ENCODE data around the gene GBP6. TPM values are rescaled to one million over a fixed set of nuclear protein-coding genes. Genes with fewer than 3 reads are reported as not detected.
"Not testable (repeated sequence)": the region's sequence is repeated elsewhere in the genome, so short reads cannot be mapped to it uniquely, and the experiment has no call there.

GBP6 gene
- total RNA-seq, 2 donors from 2014 or later = not detected

DNA sequence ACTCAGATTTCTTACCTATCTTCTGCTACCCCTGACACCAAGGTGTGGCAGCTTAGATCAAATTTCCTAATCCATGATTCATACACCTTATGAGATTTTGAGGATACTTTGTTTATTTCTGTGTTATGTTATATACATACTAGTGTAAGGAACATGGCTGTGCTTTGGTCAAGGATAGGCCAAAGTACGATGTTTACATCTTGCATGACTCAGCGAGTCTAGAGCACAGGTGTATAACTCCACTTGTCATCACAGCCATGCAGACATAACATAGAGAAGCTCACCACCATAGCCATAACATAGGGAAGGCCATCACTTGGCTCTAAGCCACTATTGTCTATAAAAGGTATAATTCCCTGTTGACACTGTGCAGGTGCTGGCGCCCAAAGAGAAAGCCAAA is 61.2 kb downstream of the GBP6 start:
- H3K27ac ChIP-seq = no peak overlapping the region
- DNase-seq (ENCODE audit: low spot score) = no peak
- TF ChIP-seq POLR2A (IDR thresholded peaks at IDR 0.05) (no peak), POLR2AphosphoS5 (IDR thresholded peaks at IDR 0.05) (no peak)
- TF ChIP-seq, protein P1, sequence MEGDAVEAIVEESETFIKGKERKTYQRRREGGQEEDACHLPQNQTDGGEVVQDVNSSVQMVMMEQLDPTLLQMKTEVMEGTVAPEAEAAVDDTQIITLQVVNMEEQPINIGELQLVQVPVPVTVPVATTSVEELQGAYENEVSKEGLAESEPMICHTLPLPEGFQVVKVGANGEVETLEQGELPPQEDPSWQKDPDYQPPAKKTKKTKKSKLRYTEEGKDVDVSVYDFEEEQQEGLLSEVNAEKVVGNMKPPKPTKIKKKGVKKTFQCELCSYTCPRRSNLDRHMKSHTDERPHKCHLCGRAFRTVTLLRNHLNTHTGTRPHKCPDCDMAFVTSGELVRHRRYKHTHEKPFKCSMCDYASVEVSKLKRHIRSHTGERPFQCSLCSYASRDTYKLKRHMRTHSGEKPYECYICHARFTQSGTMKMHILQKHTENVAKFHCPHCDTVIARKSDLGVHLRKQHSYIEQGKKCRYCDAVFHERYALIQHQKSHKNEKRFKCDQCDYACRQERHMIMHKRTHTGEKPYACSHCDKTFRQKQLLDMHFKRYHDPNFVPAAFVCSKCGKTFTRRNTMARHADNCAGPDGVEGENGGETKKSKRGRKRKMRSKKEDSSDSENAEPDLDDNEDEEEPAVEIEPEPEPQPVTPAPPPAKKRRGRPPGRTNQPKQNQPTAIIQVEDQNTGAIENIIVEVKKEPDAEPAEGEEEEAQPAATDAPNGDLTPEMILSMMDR (IDR thresholded peaks at IDR 0.05) = no peak
- no peaks in the 10 kb centered on the region for H3K36me3 ChIP-seq
- H3K9me3 ChIP-seq = no peaks in the 10 kb centered on the region
- H3K4me3 ChIP-seq = no peak overlapping the region
- H3K4me1 ChIP-seq (replicated peaks) = no peaks in the 10 kb centered on the region
- no peaks in the 10 kb centered on the region for H3K27me3 ChIP-seq (replicated peaks; ENCODE audit: insufficient read depth)
- WGBS = 83% methylated on average over 3 of the region's 3 CpGs
- intact Hi-C loops (cut with DNase I) = no loop called here

DNA sequence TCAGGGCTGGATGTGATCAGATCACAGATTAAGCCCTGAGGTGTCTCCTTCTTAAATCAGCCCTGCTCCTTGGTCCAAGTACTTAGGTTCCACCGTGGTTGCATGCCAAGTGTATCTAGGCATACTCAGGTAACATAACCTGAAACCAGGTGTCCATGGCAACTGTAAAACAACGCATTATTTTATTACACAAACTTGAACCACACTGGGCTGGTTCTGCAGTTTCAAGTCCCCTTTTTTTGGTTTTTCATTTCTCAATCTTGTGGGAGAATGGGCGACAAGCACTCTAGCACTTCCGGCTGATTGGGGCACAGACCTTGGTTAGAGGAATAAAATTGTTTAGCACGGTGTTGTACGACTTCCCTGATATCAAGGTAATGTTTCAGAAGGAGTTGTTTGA is 65.2 kb downstream of the GBP6 start:
- intact Hi-C loops (cut with DNase I) = no loop called here
- H3K4me3 ChIP-seq = no peak overlapping the region
- H3K27me3 ChIP-seq (replicated peaks; ENCODE audit: insufficient read depth) = no peaks in the 10 kb centered on the region
- TF ChIP-seq, protein P1 (IDR thresholded peaks at IDR 0.05) = no peak
- TF ChIP-seq POLR2A (IDR thresholded peaks at IDR 0.05) (no peak), POLR2AphosphoS5 (IDR thresholded peaks at IDR 0.05) (no peak)
- H3K4me1 ChIP-seq (replicated peaks) = no peaks in the 10 kb centered on the region
- H3K27ac ChIP-seq = no peak overlapping the region
- DNase-seq (ENCODE audit: low spot score) = no peak
- no peaks in the 10 kb centered on the region for H3K9me3 ChIP-seq
- no peaks in the 10 kb centered on the region for H3K36me3 ChIP-seq
- 56% methylated on average over 6 of the region's 6 CpGs for WGBS

DNA sequence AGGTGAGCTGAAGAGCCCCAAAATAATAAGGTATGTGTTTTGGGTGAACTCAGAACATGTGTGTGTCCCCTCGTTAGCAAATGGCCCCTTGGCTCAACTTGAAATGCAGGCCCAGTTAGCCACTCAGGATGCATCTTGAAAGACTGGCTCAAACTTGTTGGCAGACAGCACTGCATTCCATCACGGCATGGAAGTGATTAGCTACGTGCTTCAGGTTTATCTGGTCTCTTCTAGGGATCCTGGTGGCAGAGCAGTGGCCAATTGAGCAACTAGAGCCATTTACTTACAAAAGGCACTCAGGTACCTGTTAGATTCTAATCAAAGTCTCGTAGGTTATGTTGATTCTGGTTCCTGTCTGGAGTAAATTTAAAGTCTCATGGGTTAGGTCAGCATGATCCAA is 65.8 kb downstream of the GBP6 start:
- WGBS = 77% methylated on average over 2 of the region's 4 CpGs
- H3K4me3 ChIP-seq; DNase-seq (ENCODE audit: low spot score); H3K36me3 ChIP-seq; H3K27ac ChIP-seq; H3K4me1 ChIP-seq (replicated peaks); H3K27me3 ChIP-seq (replicated peaks; ENCODE audit: insufficient read depth); intact Hi-C loops (cut with DNase I); H3K9me3 ChIP-seq: not testable (repeated sequence)

DNA sequence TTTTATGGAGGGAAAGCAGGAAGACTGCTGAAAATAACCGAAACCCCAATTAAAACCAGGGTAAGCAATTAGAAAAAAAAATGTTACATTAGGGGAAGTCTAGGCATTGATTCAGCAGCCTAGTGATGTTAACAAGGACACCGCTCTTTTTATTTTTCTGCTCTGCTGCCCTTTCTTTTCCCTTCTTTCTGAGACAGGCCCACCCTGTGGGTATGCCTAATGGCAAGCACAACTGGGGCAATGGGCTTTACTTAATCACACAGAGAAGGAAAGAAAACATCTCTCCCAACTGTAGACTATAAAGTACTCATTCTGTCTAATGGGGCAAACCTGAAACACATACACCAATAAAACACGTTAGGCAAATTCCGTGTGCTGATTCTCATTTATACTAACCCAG is 69.6 kb downstream of the GBP6 start:
- TF ChIP-seq, protein P1 (IDR thresholded peaks at IDR 0.05) = no peak
- TF ChIP-seq POLR2AphosphoS5 (IDR thresholded peaks at IDR 0.05) (no peak), POLR2A (IDR thresholded peaks at IDR 0.05) (no peak)
- Histone ChIP-seq H3K27ac (no peak overlapping the region), H3K9me3 (no peaks in the 10 kb centered on the region), H3K27me3 (replicated peaks; ENCODE audit: insufficient read depth) (no peaks in the 10 kb centered on the region), H3K36me3 (no peaks in the 10 kb centered on the region), H3K4me3 (no peak overlapping the region), H3K4me1 (replicated peaks) (no peaks in the 10 kb centered on the region)
- no peak for DNase-seq (ENCODE audit: low spot score)
- intact Hi-C loops (cut with DNase I) = no loop called here
- 63% methylated on average over 4 of the region's 4 CpGs for WGBS

DNA sequence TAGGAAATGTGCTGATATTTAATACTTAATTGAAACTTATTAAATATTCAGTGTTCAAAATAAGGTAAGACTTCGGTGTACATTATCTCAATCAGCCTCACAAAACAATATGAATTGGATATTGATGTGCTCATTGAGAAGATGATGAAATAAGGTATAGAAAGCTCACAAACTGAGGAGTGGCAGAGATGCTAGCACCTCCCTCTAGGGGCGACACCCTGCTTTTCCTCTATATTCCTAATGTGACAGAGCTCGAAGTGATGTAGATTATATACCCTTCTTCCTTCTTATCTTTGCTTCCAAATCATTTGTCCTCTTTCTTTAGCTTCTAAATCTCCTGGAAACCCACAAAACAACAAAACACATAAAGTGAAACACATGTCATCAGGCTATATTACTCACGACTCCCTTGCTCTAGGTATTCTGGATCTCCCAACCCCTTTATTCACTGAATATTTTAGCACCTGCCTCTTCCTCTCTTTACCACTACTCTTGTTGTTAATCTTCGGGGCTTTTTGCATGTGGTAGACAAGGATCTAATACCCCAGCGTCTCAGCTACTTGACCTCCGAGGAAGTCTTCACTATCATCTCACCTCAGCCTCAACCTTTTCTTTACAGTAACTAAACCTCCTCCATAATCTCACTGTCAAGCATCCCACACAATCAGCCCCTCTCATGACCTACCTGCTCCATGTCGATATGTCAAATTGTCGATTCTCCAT is 70.4 kb downstream of the GBP6 start:
- H3K9me3 ChIP-seq; intact Hi-C loops (cut with DNase I); DNase-seq (ENCODE audit: low spot score); H3K4me3 ChIP-seq; H3K27me3 ChIP-seq (replicated peaks; ENCODE audit: insufficient read depth); H3K27ac ChIP-seq; H3K4me1 ChIP-seq (replicated peaks); H3K36me3 ChIP-seq: not testable (repeated sequence)
- WGBS = 92% methylated on average over 9 of the region's 9 CpGs

Other genes with a start within 250 kb of the GBP6 start
- 10 to 100 TPM; 34.8 to 66.4 TPM for gene GBP2, start 237.9 kb upstream of the GBP6 start, total RNA-seq
- gene GBP7, start 188.1 kb upstream of the GBP6 start, total RNA-seq = not detected
- gene GBP4, start 165.1 kb upstream of the GBP6 start, total RNA-seq = 1 to 10 TPM; 6.0 to 6.1 TPM
- gene GBP5, start 91.2 kb upstream of the GBP6 start, total RNA-seq = 1 to 10 TPM in 1 of 2 donors, under 1 TPM in 1; 0.23 to 5.8 TPM
- gene LRRC8B, start 160.8 kb downstream of the GBP6 start, total RNA-seq = 10 to 100 TPM; 13.9 to 25.6 TPM